PC-3 (cell line): ENCODE data around the gene NECAP2. TPM values are rescaled to one million over a fixed set of nuclear protein-coding genes. Genes with fewer than 3 reads are reported as not detected.

Experiments
- ATAC-seq: fragments of 200-7000 bp; cut with Tn5 transposase; 2 replicates; pipeline ENCODE4 v1.9.1; 2020; ENCODE audit warnings: mild to moderate bottlenecking, moderate library complexity
- BruUV-seq: library from RNA; stranded (reverse); fragments of 400-500 nt; replicated peaks from 2 replicates; lab custom pipeline; 2021; lab: Mats Ljungman, UMichigan
- CTCF ChIA-PET: fragments of 300-600 bp; sonication (Branson Sonifier 250); formaldehyde crosslinking; loops from one replicate; lab custom pipeline; 2022; ENCODE audit warnings: antibody characterized with exemption; lab: Charles Lee
- POLR2A ChIA-PET: fragments of 300-600 bp; sonication (Branson Sonifier 250); formaldehyde crosslinking; loops from one replicate; lab custom pipeline; 2022; ENCODE audit warnings: antibody characterized with exemption; ENCODE audit not compliant: unreplicated experiment; lab: Charles Lee
- DNase-seq: peaks from one replicate; pipeline ENCODE4 v3.0.0-alpha.2; 2015
- H2AFZ ChIP-seq: fragments of 300-600 bp; sonication (generic); 2 replicates; pipeline ENCODE4 v1.6.0; 2016; ENCODE audit warnings: antibody characterized with exemption, low read length
- H3F3A ChIP-seq: fragments of 300-600 bp; sonication (generic); one replicate; pipeline ENCODE4 v1.6.0; 2017; ENCODE audit warnings: antibody characterized with exemption, low read length, control low read depth, mild to moderate bottlenecking; ENCODE audit not compliant: unreplicated experiment
- H3K27ac ChIP-seq: fragments of 300-600 bp; sonication (generic); 2 replicates; pipeline ENCODE4 v1.5.1; 2016; ENCODE audit warnings: mild to moderate bottlenecking, low read length
- H3K27me3 ChIP-seq: fragments of 300-600 bp; sonication (generic); 2 replicates; pipeline ENCODE4 v1.6.1; 2016; ENCODE audit warnings: low read length, mixed read lengths
- H3K36me3 ChIP-seq: fragments of 300-600 bp; sonication (generic); 2 replicates; pipeline ENCODE4 v1.6.1; 2016; ENCODE audit warnings: low read depth, mixed run types, low read length, mixed read lengths
- H3K4me1 ChIP-seq: fragments of 300-600 bp; sonication (generic); 2 replicates; pipeline ENCODE4 v1.5.1; 2016; ENCODE audit warnings: low read length; ENCODE audit not compliant: insufficient read depth
- H3K4me2 ChIP-seq: fragments of 300-600 bp; sonication (generic); 2 replicates; pipeline ENCODE4 v1.6.0; 2016; ENCODE audit warnings: low read length
- H3K4me3 ChIP-seq: fragments of 300-600 bp; sonication (generic); 2 replicates; pipeline ENCODE4 v1.5.1; 2016; ENCODE audit warnings: mild to moderate bottlenecking, low read length, mixed read lengths
- H3K79me2 ChIP-seq: fragments of 300-600 bp; sonication (generic); 2 replicates; pipeline ENCODE4 v1.6.1; 2017; ENCODE audit warnings: low read length, mixed read lengths
- H3K9ac ChIP-seq: fragments of 300-600 bp; sonication (generic); 2 replicates; pipeline ENCODE4 v1.6.0; 2016; ENCODE audit warnings: mild to moderate bottlenecking, low read length
- H3K9me2 ChIP-seq: fragments of 300-600 bp; sonication (generic); replicated peaks from 2 replicates; pipeline ENCODE4 v1.6.1; 2016; ENCODE audit warnings: mixed run types, low read length, mixed read lengths
- H3K9me3 ChIP-seq: fragments of 300-600 bp; sonication (generic); 2 replicates; pipeline ENCODE4 v1.6.1; 2016; ENCODE audit warnings: low read length, mixed read lengths
- H4K20me1 ChIP-seq: fragments of 300-600 bp; sonication (generic); 2 replicates; pipeline ENCODE4 v1.6.1; 2016; ENCODE audit warnings: low read length, mixed read lengths
- EZH2 ChIP-seq: fragments of 300-600 bp; sonication (generic); IDR thresholded peaks from one replicate; pipeline ENCODE4 v1.6.1; 2017; ENCODE audit warnings: antibody characterized with exemption, mild to moderate bottlenecking, low read length; ENCODE audit not compliant: unreplicated experiment
- EZH2phosphoT487 ChIP-seq: fragments of 300-600 bp; sonication (generic); IDR thresholded peaks from 2 replicates; pipeline ENCODE4 v1.6.1; 2018; ENCODE audit warnings: mild to moderate bottlenecking, antibody characterized with exemption, low read length, borderline replicate concordance
- intact Hi-C: fragments of 100-400 bp; cut with micrococcal nuclease; formaldehyde crosslinking; loops from 2 replicates; pipeline ENCODE4 v1.9.0; 2023
- total RNA-seq: library from RNA; depleted of rRNA; stranded (reverse); fragments of >200 nt; gene quantifications from 2 replicates; pipeline ENCODE4 v1.2.3, GENCODE V29; 2014
- TF ChIP-seq, protein P1 (sequence below): fragments of 300-600 bp; sonication (generic); conservative IDR thresholded peaks from 2 replicates; pipeline ENCODE4 v1.5.1; 2017; ENCODE audit warnings: antibody characterized with exemption, low read depth, mild to moderate bottlenecking, low read length

NECAP2 gene
- total RNA-seq, 1 experiment from 2014 or later = 65.0 TPM

GRCh38 chr1:16461681-16462080 is 21.2 kb downstream of the NECAP2 start:
- Histone ChIP-seq H3K4me1 (no peaks in the 10 kb centered on the region), H3K36me3 (peaks cover 19% of the 10 kb centered on the region; the same call in 1 of the 2 replicates), H3K9ac (no peak overlapping the region), H2AFZ (no peak overlapping the region), H3K9me2 (no peaks in the 10 kb centered on the region), H3F3A (no peaks in the 10 kb centered on the region), H3K4me2 (no peak overlapping the region), H3K27ac (no peak overlapping the region), H3K79me2 (no peaks in the 10 kb centered on the region), H4K20me1 (no peaks in the 10 kb centered on the region), H3K27me3 (no peaks in the 10 kb centered on the region), H3K4me3 (no peak overlapping the region), H3K9me3 (no peaks in the 10 kb centered on the region)
- CTCF ChIA-PET = no interaction called here
- no peak for DNase-seq
- ATAC-seq = no peak; the same call in 1 of the 2 replicates
- TF ChIP-seq, protein P1, sequence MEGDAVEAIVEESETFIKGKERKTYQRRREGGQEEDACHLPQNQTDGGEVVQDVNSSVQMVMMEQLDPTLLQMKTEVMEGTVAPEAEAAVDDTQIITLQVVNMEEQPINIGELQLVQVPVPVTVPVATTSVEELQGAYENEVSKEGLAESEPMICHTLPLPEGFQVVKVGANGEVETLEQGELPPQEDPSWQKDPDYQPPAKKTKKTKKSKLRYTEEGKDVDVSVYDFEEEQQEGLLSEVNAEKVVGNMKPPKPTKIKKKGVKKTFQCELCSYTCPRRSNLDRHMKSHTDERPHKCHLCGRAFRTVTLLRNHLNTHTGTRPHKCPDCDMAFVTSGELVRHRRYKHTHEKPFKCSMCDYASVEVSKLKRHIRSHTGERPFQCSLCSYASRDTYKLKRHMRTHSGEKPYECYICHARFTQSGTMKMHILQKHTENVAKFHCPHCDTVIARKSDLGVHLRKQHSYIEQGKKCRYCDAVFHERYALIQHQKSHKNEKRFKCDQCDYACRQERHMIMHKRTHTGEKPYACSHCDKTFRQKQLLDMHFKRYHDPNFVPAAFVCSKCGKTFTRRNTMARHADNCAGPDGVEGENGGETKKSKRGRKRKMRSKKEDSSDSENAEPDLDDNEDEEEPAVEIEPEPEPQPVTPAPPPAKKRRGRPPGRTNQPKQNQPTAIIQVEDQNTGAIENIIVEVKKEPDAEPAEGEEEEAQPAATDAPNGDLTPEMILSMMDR = no peak
- TF ChIP-seq EZH2 (no peak), EZH2phosphoT487 (no peak)
- POLR2A ChIA-PET = no interaction called here
- intact Hi-C loops = no loop called here
- no TSS peak for BruUV-seq

DNA sequence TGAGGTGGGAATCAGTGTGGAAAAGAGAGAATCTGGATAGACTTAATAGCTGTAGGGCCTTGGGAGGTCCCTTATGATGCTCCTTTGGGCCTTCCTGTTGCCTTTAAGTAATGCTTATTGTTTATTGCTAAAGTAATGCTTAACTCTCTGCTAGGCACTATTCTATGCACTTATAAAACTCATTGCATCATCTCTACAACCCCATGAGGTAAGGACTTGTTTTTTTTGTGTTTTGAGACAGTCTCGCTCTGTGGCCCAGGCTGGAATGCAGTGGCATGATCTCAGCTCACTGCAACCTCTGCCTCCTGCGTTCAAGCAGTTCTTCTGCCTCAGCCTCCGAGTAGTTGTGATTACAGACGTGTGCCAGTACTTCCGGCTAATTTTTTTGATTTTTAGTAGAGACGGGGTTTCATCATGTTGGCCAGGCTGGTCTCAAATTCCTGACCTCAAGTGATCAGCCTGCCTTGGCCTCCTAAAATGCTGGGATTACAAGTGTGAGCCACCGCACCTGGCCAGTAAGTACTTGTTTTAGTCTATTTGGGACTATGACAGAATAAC is 22.3 kb downstream of the NECAP2 start:
- POLR2A ChIA-PET = no interaction called here

More for the DNA sequence above, 22.3 kb downstream of the NECAP2 start:
- H3K27me3 ChIP-seq = no peaks in the 10 kb centered on the region
- H3F3A ChIP-seq = no peaks in the 10 kb centered on the region
- no peak overlapping the region for H3K4me3 ChIP-seq
- H2AFZ ChIP-seq = no peak overlapping the region
- H4K20me1 ChIP-seq = no peaks in the 10 kb centered on the region
- no peaks in the 10 kb centered on the region for H3K4me1 ChIP-seq
- BruUV-seq = no TSS peak
- CTCF ChIA-PET = no interaction called here
- H3K9ac ChIP-seq = no peak overlapping the region
- H3K79me2 ChIP-seq = no peaks in the 10 kb centered on the region
- H3K36me3 ChIP-seq = peaks cover 12% of the 10 kb centered on the region; the same call in 1 of the 2 replicates
- no peak for DNase-seq
- no peaks in the 10 kb centered on the region for H3K9me3 ChIP-seq
- TF ChIP-seq EZH2 = no peak
- TF ChIP-seq EZH2phosphoT487 = no peak
- TF ChIP-seq, protein P1 = no peak
- H3K9me2 ChIP-seq = no peaks in the 10 kb centered on the region
- intact Hi-C loops = no loop called here
- no peak overlapping the region for H3K27ac ChIP-seq
- no peak for ATAC-seq
- H3K4me2 ChIP-seq = no peak overlapping the region
